Measurements from ENCODE around the gene PAK5.

DNA sequence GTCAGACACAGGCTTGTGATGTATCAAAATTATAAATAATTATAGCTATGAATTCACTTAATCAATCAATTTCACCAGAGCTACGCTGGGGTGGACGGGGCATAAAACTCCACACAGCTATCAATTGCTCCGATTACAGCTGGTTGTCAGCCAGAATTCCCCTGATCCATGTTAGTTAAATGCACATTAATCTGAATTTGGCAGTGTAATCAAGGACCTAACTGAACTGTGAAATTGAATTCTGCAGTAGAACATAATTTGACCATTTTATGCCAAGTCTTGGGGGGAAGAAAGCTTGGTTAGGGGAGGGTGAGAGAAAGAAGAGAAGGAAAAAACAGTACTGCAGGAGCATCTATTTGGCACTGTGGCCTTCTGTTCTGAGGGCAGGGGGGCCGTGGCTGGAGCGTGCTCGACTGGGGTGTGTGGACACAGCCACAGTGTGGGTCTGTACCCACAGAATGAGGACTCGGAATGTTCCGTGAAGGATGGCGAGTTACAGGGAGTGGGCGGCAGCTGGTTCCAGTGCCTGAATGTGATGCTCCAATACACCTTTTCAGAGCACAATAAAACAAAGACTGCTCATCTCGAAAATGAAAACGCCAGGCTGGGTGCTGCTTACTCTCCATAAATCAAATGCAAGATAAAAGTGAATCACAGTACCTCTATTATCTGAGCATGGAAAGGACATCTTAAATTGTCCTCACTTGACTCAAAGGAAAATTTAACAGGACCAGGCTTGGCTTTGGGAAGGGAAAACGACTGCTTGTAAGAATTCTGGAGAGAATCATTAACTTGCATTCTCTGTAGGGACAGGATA, 265.3 kb downstream of the PAK5 start:
- TF ChIP-seq SIN3A (IDR thresholded peaks at IDR 0.05; ENCODE audit: borderline replicate concordance, insufficient read depth, low read length) (no peak), POLR2AphosphoS5 (IDR thresholded peaks at IDR 0.05; ENCODE audit: low read depth, low read length) (no peak)

Data from PFSK-1 (cell line).